ENCODE measurements around the gene ACOXL.

ACOXL gene

GRCh38 chr2:111116843-111117597 lies 384.6 kb downstream of the ACOXL start:
- no peaks in the 10 kb centered on the region for H3K36me3 ChIP-seq (ENCODE audit: control insufficient read depth, insufficient read depth, low read length)
- TF ChIP-seq, protein P1, sequence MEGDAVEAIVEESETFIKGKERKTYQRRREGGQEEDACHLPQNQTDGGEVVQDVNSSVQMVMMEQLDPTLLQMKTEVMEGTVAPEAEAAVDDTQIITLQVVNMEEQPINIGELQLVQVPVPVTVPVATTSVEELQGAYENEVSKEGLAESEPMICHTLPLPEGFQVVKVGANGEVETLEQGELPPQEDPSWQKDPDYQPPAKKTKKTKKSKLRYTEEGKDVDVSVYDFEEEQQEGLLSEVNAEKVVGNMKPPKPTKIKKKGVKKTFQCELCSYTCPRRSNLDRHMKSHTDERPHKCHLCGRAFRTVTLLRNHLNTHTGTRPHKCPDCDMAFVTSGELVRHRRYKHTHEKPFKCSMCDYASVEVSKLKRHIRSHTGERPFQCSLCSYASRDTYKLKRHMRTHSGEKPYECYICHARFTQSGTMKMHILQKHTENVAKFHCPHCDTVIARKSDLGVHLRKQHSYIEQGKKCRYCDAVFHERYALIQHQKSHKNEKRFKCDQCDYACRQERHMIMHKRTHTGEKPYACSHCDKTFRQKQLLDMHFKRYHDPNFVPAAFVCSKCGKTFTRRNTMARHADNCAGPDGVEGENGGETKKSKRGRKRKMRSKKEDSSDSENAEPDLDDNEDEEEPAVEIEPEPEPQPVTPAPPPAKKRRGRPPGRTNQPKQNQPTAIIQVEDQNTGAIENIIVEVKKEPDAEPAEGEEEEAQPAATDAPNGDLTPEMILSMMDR (IDR thresholded peaks at IDR 0.05) = peak; percentile 94
- no peaks in the 10 kb centered on the region for H3K9me3 ChIP-seq (ENCODE audit: control insufficient read depth, low read length)
- no peaks in the 10 kb centered on the region for H3K4me1 ChIP-seq
- peak overlapping the region; percentile 78 for H2AFZ ChIP-seq
- peak overlapping the region; percentile 66 for H3K4me2 ChIP-seq (ENCODE audit: low read length)
- H3K27ac ChIP-seq = no peak overlapping the region
- no peak overlapping the region for H3K4me3 ChIP-seq (ENCODE audit: low read depth, low read length)
- no peak overlapping the region for H3K9ac ChIP-seq
- H3K27me3 ChIP-seq (ENCODE audit: control insufficient read depth, insufficient read depth, low read length) = no peaks in the 10 kb centered on the region
- no peaks in the 10 kb centered on the region for H3K79me2 ChIP-seq

- no peaks in the 10 kb centered on the region for H3K27me3 ChIP-seq (ENCODE audit: control insufficient read depth, insufficient read depth, low read length)
- H3K4me3 ChIP-seq (ENCODE audit: low read depth, low read length) = no peak overlapping the region
- no peaks in the 10 kb centered on the region for H3K36me3 ChIP-seq (ENCODE audit: control insufficient read depth, insufficient read depth, low read length)
- H2AFZ ChIP-seq = peak overlapping the region; percentile 78
- H3K79me2 ChIP-seq = no peaks in the 10 kb centered on the region
- no peaks in the 10 kb centered on the region for H3K9me3 ChIP-seq (ENCODE audit: control insufficient read depth, low read length)
- TF ChIP-seq, protein P1 (IDR thresholded peaks at IDR 0.05) = no peak
- no peak overlapping the region for H3K9ac ChIP-seq
- H3K4me2 ChIP-seq (ENCODE audit: low read length) = peak overlapping the region; percentile 66
- H3K27ac ChIP-seq = no peak overlapping the region
- no peaks in the 10 kb centered on the region for H3K4me1 ChIP-seq
Measured at GRCh38 chr2:111117598-111118480, 385.5 kb downstream of the ACOXL start.

DNA sequence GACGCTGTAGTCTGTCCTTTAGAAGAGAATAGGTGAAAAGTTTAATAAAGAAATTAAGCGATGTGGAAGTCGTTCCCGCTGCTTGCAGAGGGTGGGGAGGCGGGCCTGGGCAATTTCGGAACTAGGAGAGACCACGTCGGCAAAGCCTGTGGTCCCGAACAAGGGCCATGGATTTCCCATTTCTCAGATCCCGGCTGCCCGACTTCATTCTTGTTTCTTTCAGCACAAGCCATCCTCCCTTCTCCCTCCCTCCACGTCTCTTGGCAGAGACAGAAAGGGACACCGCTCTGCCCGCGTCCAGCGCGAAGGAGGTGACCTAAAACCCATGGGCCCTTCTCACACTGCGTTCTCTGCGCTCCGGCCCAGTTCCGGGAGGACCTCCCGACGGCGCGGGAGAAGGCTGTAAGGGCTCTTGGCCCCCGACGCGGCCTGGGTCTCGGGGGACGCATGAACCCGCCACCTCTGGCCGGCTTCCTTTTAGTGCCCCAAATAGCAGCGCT lies 386.2 kb downstream of the ACOXL start:
- Histone ChIP-seq H3K27me3 (ENCODE audit: control insufficient read depth, insufficient read depth, low read length) (no peaks in the 10 kb centered on the region), H3K9ac (no peak overlapping the region), H3K4me3 (ENCODE audit: low read depth, low read length) (no peak overlapping the region)

GRCh38 chr2:111118981-111119821 lies 386.8 kb downstream of the ACOXL start:
- Histone ChIP-seq H3K4me2 (ENCODE audit: low read length) (peak overlapping the region; percentile 19), H3K9me3 (ENCODE audit: control insufficient read depth, low read length) (no peaks in the 10 kb centered on the region), H3K36me3 (ENCODE audit: control insufficient read depth, insufficient read depth, low read length) (no peaks in the 10 kb centered on the region), H3K9ac (no peak overlapping the region), H3K27ac (no peak overlapping the region), H3K4me1 (no peaks in the 10 kb centered on the region), H3K27me3 (ENCODE audit: control insufficient read depth, insufficient read depth, low read length) (no peaks in the 10 kb centered on the region), H2AFZ (peak overlapping the region; percentile 92), H3K4me3 (ENCODE audit: low read depth, low read length) (no peak overlapping the region), H3K79me2 (peaks cover 6% of the 10 kb centered on the region)
- TF ChIP-seq, protein P1 (IDR thresholded peaks at IDR 0.05) = no peak

More for the DNA sequence above, 386.2 kb downstream of the ACOXL start:
- H3K36me3 ChIP-seq (ENCODE audit: control insufficient read depth, insufficient read depth, low read length) = no peaks in the 10 kb centered on the region
- no peaks in the 10 kb centered on the region for H3K79me2 ChIP-seq
- H3K4me2 ChIP-seq (ENCODE audit: low read length) = no peak overlapping the region
- TF ChIP-seq, protein P1 (IDR thresholded peaks at IDR 0.05) = no peak
- H3K27ac ChIP-seq = no peak overlapping the region
- no peaks in the 10 kb centered on the region for H3K9me3 ChIP-seq (ENCODE audit: control insufficient read depth, low read length)
- no peaks in the 10 kb centered on the region for H3K4me1 ChIP-seq
- no peak overlapping the region for H2AFZ ChIP-seq
